GM21529 (cell line): ENCODE results near the gene ZC3H7A.
A peak's percentile ranks its signal among the peaks of the same experiment; 100 is the strongest.

ENCODE experiments used
- ATAC-seq: cut with Tn5 transposase; IDR thresholded peaks from one replicate; pipeline ENCODE4 v1.9.1; 2021; ENCODE audit not compliant: unreplicated experiment

The ZC3H7A gene

DNA sequence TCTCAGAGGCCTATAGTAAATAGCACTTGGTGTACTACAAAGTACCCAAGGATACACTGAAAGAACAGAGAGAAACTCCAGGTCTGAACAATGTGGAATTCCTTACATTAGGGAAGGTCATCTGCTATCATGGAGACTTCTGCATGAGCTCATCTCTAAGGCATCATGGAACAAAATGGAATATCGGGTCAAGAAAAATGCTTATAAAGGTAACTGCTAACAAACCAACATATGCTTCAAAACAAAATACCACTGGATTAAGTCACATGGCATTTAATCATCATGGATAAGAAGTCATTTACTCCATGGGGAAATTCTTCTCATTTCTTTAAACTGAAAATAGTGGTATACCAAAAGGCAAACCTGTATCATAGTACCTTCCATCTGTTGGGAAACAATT, 88.6 kb downstream of the ZC3H7A start:
- ATAC-seq, result no peak

DNA sequence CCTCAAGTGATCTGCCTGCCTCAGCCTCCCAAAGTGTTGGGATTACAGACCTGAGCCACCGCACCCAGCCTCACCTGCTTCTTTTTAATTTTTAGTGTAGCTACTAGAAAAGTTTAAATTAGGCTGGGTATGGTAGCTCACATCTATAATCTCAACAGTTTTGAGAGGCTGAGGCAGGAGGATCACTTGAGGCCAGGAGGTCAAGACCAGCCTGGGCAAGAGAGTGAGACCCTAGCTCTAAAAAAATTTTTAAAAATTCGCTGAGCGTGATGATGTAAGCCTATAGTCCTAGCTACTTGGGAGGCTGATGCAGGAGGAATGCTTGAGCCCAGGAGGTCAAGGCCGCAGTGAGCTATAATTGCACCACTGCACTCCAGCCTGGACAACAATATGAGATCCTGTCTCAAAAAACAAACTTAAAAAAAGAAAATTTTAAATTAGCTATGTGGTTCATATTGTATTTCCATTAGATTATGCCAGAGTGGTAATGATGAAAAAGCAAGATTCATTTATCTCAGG, 89.3 kb downstream of the ZC3H7A start:
- ATAC-seq, result no peak

DNA sequence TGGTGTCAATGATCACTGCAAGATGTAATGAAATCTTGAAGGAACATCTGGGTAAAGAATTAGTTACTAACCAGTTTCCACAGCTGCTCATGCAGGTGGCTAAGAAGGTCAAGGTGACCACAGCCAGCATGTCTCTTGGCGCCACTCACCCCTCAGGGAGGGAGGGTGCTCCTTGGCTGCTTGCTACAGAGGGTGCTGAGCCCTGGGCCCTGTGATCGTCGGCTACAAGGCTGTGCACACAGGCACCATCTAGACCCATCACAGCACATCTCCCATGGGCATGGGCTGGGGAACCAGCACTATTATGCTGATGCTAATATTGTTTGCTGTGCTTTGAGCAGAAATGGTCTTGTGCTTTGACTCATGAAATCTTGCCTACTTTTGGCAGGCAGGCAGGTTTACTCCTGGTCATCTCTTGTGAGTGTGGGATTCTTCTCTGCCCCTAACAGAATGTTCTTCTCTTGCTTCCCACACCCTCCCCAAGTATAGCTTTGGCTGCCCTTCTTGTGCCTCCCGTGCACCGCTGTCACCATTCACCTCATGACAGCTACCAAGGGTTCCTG, 90.8 kb downstream of the ZC3H7A start:
- ATAC-seq, result peak; percentile 40

DNA sequence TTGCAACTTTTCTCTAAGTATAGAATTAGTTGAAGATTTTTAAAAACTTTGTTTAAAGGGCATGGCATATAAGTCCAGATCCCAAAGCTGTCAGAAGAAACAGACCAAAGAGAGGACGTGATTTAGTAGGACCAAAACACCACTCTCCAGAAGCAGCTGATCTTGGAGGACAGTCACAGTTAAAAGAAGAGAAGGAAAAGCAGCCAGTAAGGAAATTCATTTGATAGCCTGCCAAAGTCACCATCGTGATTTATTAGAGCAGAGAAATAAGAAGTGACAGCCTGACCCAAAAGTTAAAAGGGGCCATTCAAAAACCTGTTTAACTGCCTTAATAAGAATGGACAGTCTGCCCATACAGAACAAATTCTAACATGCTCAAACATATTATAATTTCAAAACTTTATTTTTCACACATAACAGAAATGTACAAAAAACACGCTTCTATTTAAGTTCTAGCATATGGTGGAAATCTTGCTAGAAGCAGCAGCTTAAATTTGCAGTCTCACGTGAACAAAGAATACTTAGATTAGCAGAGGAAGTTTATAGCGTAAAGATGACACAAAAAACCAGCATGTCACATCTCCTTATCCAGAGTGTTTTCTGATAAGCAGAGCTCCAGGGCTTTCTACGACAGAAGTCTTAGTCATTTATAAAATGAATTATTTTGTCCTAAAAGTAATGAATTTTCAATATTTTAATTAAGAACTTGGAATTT, 91.6 kb downstream of the ZC3H7A start:
- no peak for ATAC-seq
